ENCODE results near the gene TMEM89.

Gene TMEM89

GRCh38 chr3:48591436-48591835 is 30.1 kb downstream of the TMEM89 start:
- TF ChIP-seq CTCF (conservative IDR thresholded peaks at IDR 0.05; ENCODE audit: low read length) = no peak
- no peak overlapping the region for H3K4me3 ChIP-seq (ENCODE audit: low read length)
- DNase-seq (ENCODE audit: low read depth) = no peak

DNA sequence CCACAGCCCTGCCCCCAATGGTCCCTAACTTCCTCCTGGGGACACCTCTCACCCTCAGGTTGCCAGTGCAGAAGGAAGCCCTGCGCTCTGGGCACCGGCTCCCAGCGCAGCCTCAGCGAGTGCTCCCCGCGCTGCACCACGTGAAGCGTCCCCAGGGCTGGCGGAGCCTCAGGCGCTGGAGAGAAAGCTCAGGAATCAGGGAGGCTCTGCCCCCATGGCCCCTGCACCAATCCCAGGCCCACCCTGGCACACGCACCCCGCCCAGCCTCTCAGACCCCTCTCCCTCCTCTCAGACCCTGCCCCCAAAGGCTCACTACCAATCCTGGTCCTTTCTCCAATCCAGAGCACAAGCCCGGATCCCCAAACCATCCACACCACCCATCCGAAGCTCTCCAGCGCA is 33.3 kb downstream of the TMEM89 start:
- no peak overlapping the region for H3K4me3 ChIP-seq (ENCODE audit: low read length)
- DNase-seq (ENCODE audit: low read depth) = no peak
- no peak for TF ChIP-seq CTCF (conservative IDR thresholded peaks at IDR 0.05; ENCODE audit: low read length)

GRCh38 chr3:48587686-48588085 is 33.9 kb downstream of the TMEM89 start:
- no peak for TF ChIP-seq CTCF (conservative IDR thresholded peaks at IDR 0.05; ENCODE audit: low read length)
- H3K4me3 ChIP-seq (ENCODE audit: low read length) = no peak overlapping the region
- DNase-seq (ENCODE audit: low read depth) = no peak

GRCh38 chr3:48585411-48585810 is 36.2 kb downstream of the TMEM89 start:
- no peak for TF ChIP-seq CTCF (conservative IDR thresholded peaks at IDR 0.05; ENCODE audit: low read length)
- DNase-seq (ENCODE audit: low read depth) = no peak

GRCh38 chr3:48584836-48585235 is 36.7 kb downstream of the TMEM89 start:
- DNase-seq (ENCODE audit: low read depth) = no peak
- TF ChIP-seq CTCF (conservative IDR thresholded peaks at IDR 0.05; ENCODE audit: low read length) = no peak
- no peak overlapping the region for H3K4me3 ChIP-seq (ENCODE audit: low read length)

More at GRCh38 chr3:48585411-48585810, 36.2 kb downstream of the TMEM89 start:
- no peak overlapping the region for H3K4me3 ChIP-seq (ENCODE audit: low read length)

- no peak for TF ChIP-seq CTCF (conservative IDR thresholded peaks at IDR 0.05; ENCODE audit: low read length)
- H3K4me3 ChIP-seq (ENCODE audit: low read length) = no peak overlapping the region
- no peak for DNase-seq (ENCODE audit: low read depth)
Observed at GRCh38 chr3:48581621-48582481, 39.7 kb downstream of the TMEM89 start.

DNA sequence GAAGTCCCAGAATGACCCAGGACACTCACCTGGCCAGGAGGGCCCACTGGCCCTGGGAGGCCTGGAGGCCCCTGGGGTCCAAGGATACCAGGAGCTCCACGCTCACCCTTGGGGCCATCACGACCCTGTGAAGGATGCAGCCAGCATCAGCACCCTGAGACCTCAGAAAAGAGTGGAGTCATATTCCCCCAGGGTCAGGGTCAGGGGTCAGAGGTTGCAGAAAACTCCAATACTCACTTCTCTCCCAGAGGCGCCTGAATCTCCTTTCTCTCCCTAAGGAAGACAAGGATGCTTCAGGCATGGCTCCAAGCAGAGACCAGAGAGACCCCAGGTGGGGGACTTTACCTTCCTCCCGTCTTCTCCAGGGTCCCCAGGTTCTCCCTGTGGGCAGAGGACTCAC is 44.9 kb downstream of the TMEM89 start:
- TF ChIP-seq CTCF (conservative IDR thresholded peaks at IDR 0.05; ENCODE audit: low read length) = no peak

More for the DNA sequence above, 44.9 kb downstream of the TMEM89 start:
- no peak for DNase-seq (ENCODE audit: low read depth)
- no peak overlapping the region for H3K4me3 ChIP-seq (ENCODE audit: low read length)

Measured in AG10803 (cell line).